Astrocyte (in vitro differentiated cells and primary cell): Measurements from ENCODE around the gene ULK4. TPM values are rescaled to one million over a fixed set of nuclear protein-coding genes. Genes with fewer than 3 reads are reported as not detected.

Source experiments
- DNase-seq: peaks from one replicate; pipeline ENCODE4 v3.0.0-alpha.2; 2010; ENCODE audit warnings: low read depth
- FAIRE-seq: peaks from 2 replicates; lab custom pipeline; 2011; peaks lifted over from hg19 to GRCh38; lab: Jason Lieb, UNC
- H2AFZ ChIP-seq: 2 replicates; pipeline ENCODE4 v1.6.0; 2012; ENCODE audit warnings: low read depth, low read length, inconsistent platforms
- H3K27ac ChIP-seq: 2 replicates; pipeline ENCODE4 v1.5.1; 2011; ENCODE audit warnings: low read depth, low read length, inconsistent platforms
- H3K27me3 ChIP-seq: 2 replicates; pipeline ENCODE4 v1.6.0; 2011; ENCODE audit warnings: low read length, inconsistent platforms; ENCODE audit not compliant: insufficient read depth
- H3K36me3 ChIP-seq: 2 replicates; pipeline ENCODE4 v1.5.1; 2011; ENCODE audit warnings: low read length, inconsistent platforms; ENCODE audit not compliant: insufficient read depth
- H3K4me1 ChIP-seq: 2 replicates; pipeline ENCODE4 v1.5.1; 2011; ENCODE audit warnings: low read length, inconsistent platforms; ENCODE audit not compliant: insufficient read depth
- H3K4me2 ChIP-seq: 2 replicates; pipeline ENCODE4 v1.6.0; 2012; ENCODE audit warnings: low read length, inconsistent platforms
- H3K4me3 ChIP-seq: 2 replicates; pipeline ENCODE4 v1.5.1; 2011; ENCODE audit warnings: low read depth, mild to moderate bottlenecking, low read length, inconsistent platforms; ENCODE audit not compliant: insufficient read depth
- H3K79me2 ChIP-seq: 2 replicates; pipeline ENCODE4 v1.6.0; 2012; ENCODE audit warnings: mild to moderate bottlenecking, low read length, inconsistent platforms; ENCODE audit not compliant: insufficient read depth
- H3K9ac ChIP-seq: 2 replicates; pipeline ENCODE4 v1.6.0; 2012; ENCODE audit warnings: mild to moderate bottlenecking, low read length, inconsistent platforms
- H3K9me3 ChIP-seq: 2 replicates; pipeline ENCODE4 v1.5.1; 2012; ENCODE audit warnings: low read depth, mild to moderate bottlenecking, low read length, inconsistent platforms; ENCODE audit not compliant: insufficient read depth
- H4K20me1 ChIP-seq: 2 replicates; pipeline ENCODE4 v1.6.0; 2012; ENCODE audit warnings: low read length, inconsistent platforms; ENCODE audit not compliant: insufficient read depth
- H3K27ac Mint-ChIP-seq: one replicate; pipeline ENCODE4 v1.8.0; 2021; ENCODE audit warnings: mild to moderate bottlenecking, mixed read lengths; ENCODE audit not compliant: unreplicated experiment
- H3K27me3 Mint-ChIP-seq: one replicate; pipeline ENCODE4 v1.8.0; 2021; ENCODE audit warnings: low read depth, mixed read lengths; ENCODE audit not compliant: unreplicated experiment
- H3K36me3 Mint-ChIP-seq: one replicate; pipeline ENCODE4 v1.8.0; 2021; ENCODE audit warnings: low read depth, mixed read lengths; ENCODE audit not compliant: unreplicated experiment
- H3K4me1 Mint-ChIP-seq: one replicate; pipeline ENCODE4 v1.8.0; 2021; ENCODE audit warnings: low read depth, mixed read lengths; ENCODE audit not compliant: unreplicated experiment
- H3K4me3 Mint-ChIP-seq: one replicate; pipeline ENCODE4 v1.8.0; 2021; ENCODE audit warnings: mild to moderate bottlenecking, moderate library complexity, mixed read lengths; ENCODE audit not compliant: unreplicated experiment
- H3K9me3 Mint-ChIP-seq: one replicate; pipeline ENCODE4 v1.8.0; 2021; ENCODE audit warnings: mild to moderate bottlenecking, mixed read lengths; ENCODE audit not compliant: unreplicated experiment
- CTCF ChIP-seq: IDR thresholded peaks from 2 replicates; pipeline ENCODE4 v1.5.1; 2011; ENCODE audit warnings: low read depth, mild to moderate bottlenecking, inconsistent platforms, low read length, moderate library complexity; ENCODE audit not compliant: insufficient read depth
- EZH2 ChIP-seq: IDR thresholded peaks from 2 replicates; pipeline ENCODE4 v1.6.1; 2012; ENCODE audit warnings: mild to moderate bottlenecking, low read length, inconsistent platforms; ENCODE audit not compliant: insufficient read depth
- total RNA-seq: library from RNA; stranded (reverse); gene quantifications from 2 replicates; pipeline ENCODE4 v1.2.1, GENCODE V29; 2021

Gene ULK4
- total RNA-seq, 1 donor from 2014 or later, result 6.6 TPM

DNA sequence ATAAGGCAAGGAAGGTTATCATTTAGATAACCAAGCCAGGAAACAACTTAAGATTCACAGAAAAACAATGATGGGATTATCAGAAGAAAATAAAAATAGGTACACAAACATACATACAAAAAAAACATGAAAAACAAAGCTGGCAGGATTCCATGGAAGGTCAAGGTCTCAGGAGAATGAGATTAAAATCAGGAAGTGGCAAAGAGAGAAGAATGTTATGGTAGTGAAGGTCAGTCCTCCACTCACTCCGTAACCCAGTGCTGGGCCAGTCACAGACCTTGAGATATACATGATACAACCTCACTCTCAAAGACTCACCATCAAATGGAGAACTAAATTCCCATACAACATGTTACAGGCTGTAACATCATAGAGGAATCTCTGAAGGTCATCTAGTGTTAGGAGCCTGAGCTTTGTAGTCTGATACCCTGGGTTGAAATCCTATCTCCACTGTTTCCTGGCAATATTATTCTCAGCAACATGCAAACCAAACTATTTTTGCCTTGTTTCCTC is 668.7 kb downstream of the ULK4 start:
- TF ChIP-seq CTCF (no peak), EZH2 (no peak)
- Histone ChIP-seq H3K4me1 (no peaks in the 10 kb centered on the region), H3K4me2 (no peak overlapping the region), H3K27ac (no peak overlapping the region), H4K20me1 (no peaks in the 10 kb centered on the region), H3K36me3 (no peaks in the 10 kb centered on the region), H3K27me3 (no peaks in the 10 kb centered on the region), H3K4me3 (no peak overlapping the region), H2AFZ (no peak overlapping the region), H3K79me2 (no peaks in the 10 kb centered on the region), H3K9me3 (no peaks in the 10 kb centered on the region), H3K9ac (no peak overlapping the region)
- no peak for FAIRE-seq
- Mint-ChIP-seq H3K27me3 (no peaks in the 10 kb centered on the region), H3K9me3 (peaks cover 2% of the 10 kb centered on the region), H3K4me1 (peaks cover 2% of the 10 kb centered on the region), H3K4me3 (no peak overlapping the region), H3K27ac (no peak overlapping the region), H3K36me3 (peaks cover 7% of the 10 kb centered on the region)
- no peak for DNase-seq

DNA sequence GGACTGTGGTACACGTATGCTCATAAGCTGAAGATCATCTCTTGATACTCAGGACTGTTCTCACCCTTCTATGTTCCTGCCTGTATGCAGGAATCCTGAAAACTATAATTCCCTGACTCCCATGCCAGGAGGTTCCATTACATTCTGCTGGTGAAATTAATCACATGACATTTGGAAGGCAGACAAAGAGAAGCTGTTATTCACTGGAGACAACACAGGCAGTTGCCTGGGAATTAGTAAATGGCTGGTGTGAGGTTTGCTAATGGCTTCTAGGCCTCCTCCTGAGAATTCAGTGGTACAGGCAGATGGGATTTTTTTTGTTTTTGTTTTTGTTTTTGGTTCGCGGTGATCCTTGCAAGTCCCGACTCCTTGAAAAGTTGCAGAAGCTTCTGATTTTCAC is 671.2 kb downstream of the ULK4 start:
- Histone ChIP-seq H3K79me2 (no peaks in the 10 kb centered on the region), H3K27me3 (no peaks in the 10 kb centered on the region), H3K36me3 (no peaks in the 10 kb centered on the region), H3K4me1 (no peaks in the 10 kb centered on the region), H3K27ac (no peak overlapping the region), H3K4me2 (no peak overlapping the region), H3K4me3 (no peak overlapping the region), H4K20me1 (no peaks in the 10 kb centered on the region), H2AFZ (no peak overlapping the region), H3K9ac (no peak overlapping the region), H3K9me3 (no peaks in the 10 kb centered on the region)
- Mint-ChIP-seq H3K36me3 (peaks cover 4% of the 10 kb centered on the region), H3K4me3 (no peak overlapping the region), H3K27ac (no peak overlapping the region), H3K27me3 (peaks cover 3% of the 10 kb centered on the region), H3K9me3 (peaks cover 2% of the 10 kb centered on the region), H3K4me1 (peaks cover 2% of the 10 kb centered on the region)
- DNase-seq, result no peak
- no peak for FAIRE-seq
- no peak for TF ChIP-seq EZH2
- TF ChIP-seq CTCF, result no peak

DNA sequence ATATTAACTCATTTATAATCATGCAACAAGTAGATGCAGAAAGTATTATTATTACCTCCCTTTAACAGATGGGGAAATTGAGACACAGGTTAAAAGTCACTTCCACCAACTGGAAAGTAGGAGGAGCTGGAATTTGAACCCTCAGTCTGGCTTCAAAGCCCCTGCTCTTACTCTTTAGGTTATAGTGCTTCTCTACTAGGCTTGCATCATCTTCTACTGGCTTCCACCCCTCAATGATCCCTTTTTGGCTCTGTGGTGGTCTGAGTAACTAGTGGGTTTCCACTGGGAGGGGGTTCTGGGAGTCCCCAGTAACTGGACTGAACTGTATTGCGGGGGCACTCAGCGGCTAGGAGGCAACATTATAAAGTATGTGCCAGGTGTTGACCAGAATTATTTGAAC is 671.6 kb downstream of the ULK4 start:
- Histone ChIP-seq H3K79me2 (no peaks in the 10 kb centered on the region), H3K27ac (no peak overlapping the region), H3K4me1 (no peaks in the 10 kb centered on the region), H3K9ac (no peak overlapping the region), H4K20me1 (no peaks in the 10 kb centered on the region), H3K4me3 (no peak overlapping the region), H2AFZ (no peak overlapping the region), H3K36me3 (no peaks in the 10 kb centered on the region), H3K4me2 (no peak overlapping the region), H3K9me3 (no peaks in the 10 kb centered on the region), H3K27me3 (no peaks in the 10 kb centered on the region)
- DNase-seq (no peak), FAIRE-seq (no peak)
- Mint-ChIP-seq H3K9me3 (peaks cover 3% of the 10 kb centered on the region), H3K4me1 (peaks cover 2% of the 10 kb centered on the region), H3K36me3 (peaks cover 2% of the 10 kb centered on the region), H3K4me3 (no peak overlapping the region), H3K27ac (no peak overlapping the region), H3K27me3 (peaks cover 3% of the 10 kb centered on the region)
- TF ChIP-seq EZH2 (no peak), CTCF (no peak)
